Mammary epithelial cell (primary cell): ENCODE results near the gene CLIC2.
"Not testable (repeated sequence)": the region's sequence is repeated elsewhere in the genome, so short reads cannot be mapped to it uniquely, and the experiment has no call there.

Experiments
- EZH2 ChIP-seq: IDR thresholded peaks from 2 replicates; pipeline ENCODE4 v1.6.1; 2012; ENCODE audit warnings: low read length, inconsistent platforms, borderline replicate concordance
- TF ChIP-seq, protein P1 (sequence below), 2 donors: IDR thresholded peaks in 1 of 2; conservative IDR thresholded peaks in 1 of 2; 2 replicates each; pipeline ENCODE4 v1.5.1; 2011 to 2012; ENCODE audit warnings: inconsistent platforms in 2 of 2, low read length in 2 of 2, mild to moderate bottlenecking in 2 of 2, control low read depth in 1 of 2, low read depth in 1 of 2; ENCODE audit not compliant: insufficient read depth in 1 of 2; ENCODE audit errors: extremely low read depth in 1 of 2

- TF ChIP-seq, protein P1, sequence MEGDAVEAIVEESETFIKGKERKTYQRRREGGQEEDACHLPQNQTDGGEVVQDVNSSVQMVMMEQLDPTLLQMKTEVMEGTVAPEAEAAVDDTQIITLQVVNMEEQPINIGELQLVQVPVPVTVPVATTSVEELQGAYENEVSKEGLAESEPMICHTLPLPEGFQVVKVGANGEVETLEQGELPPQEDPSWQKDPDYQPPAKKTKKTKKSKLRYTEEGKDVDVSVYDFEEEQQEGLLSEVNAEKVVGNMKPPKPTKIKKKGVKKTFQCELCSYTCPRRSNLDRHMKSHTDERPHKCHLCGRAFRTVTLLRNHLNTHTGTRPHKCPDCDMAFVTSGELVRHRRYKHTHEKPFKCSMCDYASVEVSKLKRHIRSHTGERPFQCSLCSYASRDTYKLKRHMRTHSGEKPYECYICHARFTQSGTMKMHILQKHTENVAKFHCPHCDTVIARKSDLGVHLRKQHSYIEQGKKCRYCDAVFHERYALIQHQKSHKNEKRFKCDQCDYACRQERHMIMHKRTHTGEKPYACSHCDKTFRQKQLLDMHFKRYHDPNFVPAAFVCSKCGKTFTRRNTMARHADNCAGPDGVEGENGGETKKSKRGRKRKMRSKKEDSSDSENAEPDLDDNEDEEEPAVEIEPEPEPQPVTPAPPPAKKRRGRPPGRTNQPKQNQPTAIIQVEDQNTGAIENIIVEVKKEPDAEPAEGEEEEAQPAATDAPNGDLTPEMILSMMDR (conservative IDR thresholded peaks at IDR 0.05 in 1 of 2, IDR thresholded peaks at IDR 0.05 in 1 of 2; ENCODE audit: extremely low read depth in 1 of 2, insufficient read depth in 1 of 2, low read depth in 1 of 2, low read length in 2 of 2): not testable (repeated sequence)
- TF ChIP-seq EZH2: not testable (repeated sequence)
These were observed 11.3 kb upstream of the CLIC2 start for GRCh38 chrX:155345689-155346088.
